SK-N-SH treated with all-trans-retinoic acid at 6 μM for 48 hours (cell line): ENCODE data around the gene EML6.

ENCODE experiments used
- ATAC-seq: fragments of 200-7000 bp; cut with Tn5 transposase; 3 replicates; pipeline ENCODE4 v1.9.1; 2020; ENCODE audit warnings: mild to moderate bottlenecking, moderate library complexity
- ARNTL ChIP-seq: fragments of 450-650 bp; formaldehyde crosslinking; IDR thresholded peaks from 2 replicates; pipeline ENCODE4 v1.5.0; 2020; ENCODE audit warnings: low read depth, mild to moderate bottlenecking, moderate library complexity, borderline replicate concordance
- BACH2 ChIP-seq: fragments of 250-450 bp; sonication (Bioruptor Pico); IDR thresholded peaks from 2 replicates; pipeline ENCODE4 v1.9.0; 2021; ENCODE audit warnings: mild to moderate bottlenecking, borderline replicate concordance
- CREB5 ChIP-seq: fragments of 250-450 bp; sonication (Bioruptor Pico); IDR thresholded peaks from 2 replicates; pipeline ENCODE4 v1.5.1; 2020; ENCODE audit warnings: low read depth, mild to moderate bottlenecking, moderate library complexity
- CSDC2 ChIP-seq: fragments of 250-450 bp; sonication (Bioruptor Pico); IDR thresholded peaks from 2 replicates; pipeline ENCODE4 v1.5.0; 2020; ENCODE audit warnings: mild to moderate bottlenecking, moderate library complexity
- CSRNP3 ChIP-seq: fragments of 250-450 bp; sonication (Bioruptor Pico); IDR thresholded peaks from 2 replicates; pipeline ENCODE4 v1.5.1; 2021; ENCODE audit warnings: mild to moderate bottlenecking, moderate library complexity
- ESRRG ChIP-seq: fragments of 250-450 bp; sonication (Bioruptor Pico); IDR thresholded peaks from 2 replicates; pipeline ENCODE4 v1.6.1; 2021; ENCODE audit warnings: mild to moderate bottlenecking
- GLIS3 ChIP-seq: fragments of 250-450 bp; sonication (Bioruptor Pico); IDR thresholded peaks from 2 replicates; pipeline ENCODE4 v1.5.0; 2020; ENCODE audit warnings: mild to moderate bottlenecking, moderate library complexity
- ISL1 ChIP-seq: fragments of 250-450 bp; sonication (Bioruptor Pico); IDR thresholded peaks from 2 replicates; pipeline ENCODE4 v2.1.2; 2022; ENCODE audit warnings: mild to moderate bottlenecking, moderate library complexity
- OSR1 ChIP-seq: fragments of 250-450 bp; sonication (Bioruptor Pico); IDR thresholded peaks from 2 replicates; pipeline ENCODE4 v1.8.0; 2022; ENCODE audit warnings: moderate library complexity, mild to moderate bottlenecking, inconsistent platforms
- PPARA ChIP-seq: fragments of 250-450 bp; sonication (Bioruptor Pico); IDR thresholded peaks from 2 replicates; pipeline ENCODE4 v1.5.0; 2020; ENCODE audit warnings: mild to moderate bottlenecking, borderline replicate concordance
- RARB ChIP-seq: fragments of 250-450 bp; sonication (Bioruptor Pico); IDR thresholded peaks from 2 replicates; pipeline ENCODE4 v1.8.0; 2021; ENCODE audit warnings: mild to moderate bottlenecking, moderate library complexity
- SNAI2 ChIP-seq: fragments of 250-450 bp; sonication (Bioruptor Pico); IDR thresholded peaks from 2 replicates; pipeline ENCODE4 v1.5.0; 2020; ENCODE audit warnings: mild to moderate bottlenecking, moderate library complexity
- TOX ChIP-seq: fragments of 250-450 bp; sonication (Bioruptor Pico); IDR thresholded peaks from 2 replicates; pipeline ENCODE4 v1.8.0; 2021; ENCODE audit warnings: mild to moderate bottlenecking, moderate library complexity, borderline replicate concordance
- TSHZ2 ChIP-seq: fragments of 250-450 bp; sonication (Bioruptor Pico); IDR thresholded peaks from 2 replicates; pipeline ENCODE4 v1.5.0; 2020; ENCODE audit warnings: mild to moderate bottlenecking, moderate library complexity
- ZC3H10 ChIP-seq: fragments of 250-450 bp; sonication (Bioruptor Pico); IDR thresholded peaks from 2 replicates; pipeline ENCODE4 v1.5.1; 2021; ENCODE audit warnings: mild to moderate bottlenecking, moderate library complexity
- ZFP3 ChIP-seq: fragments of 250-450 bp; sonication (Bioruptor Pico); IDR thresholded peaks from 2 replicates; pipeline ENCODE4 v1.5.0; 2020; ENCODE audit warnings: mild to moderate bottlenecking, moderate library complexity
- ZFP30 ChIP-seq: fragments of 450-650 bp; formaldehyde crosslinking; IDR thresholded peaks from 2 replicates; pipeline ENCODE4 v1.5.0; 2022; ENCODE audit warnings: mild to moderate bottlenecking, moderate library complexity
- ZNF565 ChIP-seq: fragments of 450-650 bp; formaldehyde crosslinking; conservative IDR thresholded peaks from 2 replicates; pipeline ENCODE4 v1.5.0; 2020; ENCODE audit warnings: low read depth, mild to moderate bottlenecking, moderate library complexity
- ZNF70 ChIP-seq: fragments of 450-650 bp; formaldehyde crosslinking; IDR thresholded peaks from 2 replicates; pipeline ENCODE4 v1.5.0; 2020; ENCODE audit warnings: mild to moderate bottlenecking, moderate library complexity
- ZNF8 ChIP-seq: fragments of 450-650 bp; formaldehyde crosslinking; IDR thresholded peaks from 2 replicates; pipeline ENCODE4 v1.5.0; 2020; ENCODE audit warnings: mild to moderate bottlenecking, moderate library complexity
- TF ChIP-seq, protein P1 (sequence below): fragments of 250-450 bp; sonication (Bioruptor Pico); IDR thresholded peaks from 2 replicates; pipeline ENCODE4 v1.8.0; 2020; ENCODE audit warnings: mild to moderate bottlenecking, moderate library complexity, borderline replicate concordance

Gene EML6

DNA sequence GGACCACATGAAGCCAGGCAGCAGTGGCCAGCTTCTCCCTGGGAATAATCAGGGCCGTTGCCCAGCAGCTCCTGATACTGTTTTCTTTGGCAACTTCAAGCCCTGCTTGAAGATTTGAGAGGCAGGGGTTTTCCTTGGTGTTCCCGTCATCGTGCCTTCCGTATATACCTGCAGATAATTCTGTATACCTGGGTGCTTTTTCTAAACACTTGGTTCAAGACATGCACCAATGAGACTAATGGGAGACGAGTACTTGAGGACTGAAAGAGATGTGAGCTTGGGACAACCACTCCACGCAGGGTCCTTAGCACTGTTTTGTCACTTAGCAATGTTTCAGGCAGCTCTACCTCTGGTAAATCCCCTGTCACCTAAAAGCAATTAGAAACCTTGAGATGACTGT lies 208.0 kb downstream of the EML6 start:
- ATAC-seq: no peak
- no peak for TF ChIP-seq ESRRG (CRISPR knock-in tag)
- TF ChIP-seq ZC3H10 (CRISPR knock-in tag): no peak
- TF ChIP-seq CSRNP3 (CRISPR knock-in tag): no peak
- TF ChIP-seq ZFP3 (CRISPR knock-in tag): no peak
- TF ChIP-seq ZFP30 (CRISPR knock-in tag): no peak
- no peak for TF ChIP-seq ZNF565 (CRISPR knock-in tag)
- no peak for TF ChIP-seq PPARA (CRISPR knock-in tag)
- no peak for TF ChIP-seq CSDC2
- no peak for TF ChIP-seq RARB (CRISPR knock-in tag)
- no peak for TF ChIP-seq ISL1 (CRISPR knock-in tag)
- TF ChIP-seq, protein P1, sequence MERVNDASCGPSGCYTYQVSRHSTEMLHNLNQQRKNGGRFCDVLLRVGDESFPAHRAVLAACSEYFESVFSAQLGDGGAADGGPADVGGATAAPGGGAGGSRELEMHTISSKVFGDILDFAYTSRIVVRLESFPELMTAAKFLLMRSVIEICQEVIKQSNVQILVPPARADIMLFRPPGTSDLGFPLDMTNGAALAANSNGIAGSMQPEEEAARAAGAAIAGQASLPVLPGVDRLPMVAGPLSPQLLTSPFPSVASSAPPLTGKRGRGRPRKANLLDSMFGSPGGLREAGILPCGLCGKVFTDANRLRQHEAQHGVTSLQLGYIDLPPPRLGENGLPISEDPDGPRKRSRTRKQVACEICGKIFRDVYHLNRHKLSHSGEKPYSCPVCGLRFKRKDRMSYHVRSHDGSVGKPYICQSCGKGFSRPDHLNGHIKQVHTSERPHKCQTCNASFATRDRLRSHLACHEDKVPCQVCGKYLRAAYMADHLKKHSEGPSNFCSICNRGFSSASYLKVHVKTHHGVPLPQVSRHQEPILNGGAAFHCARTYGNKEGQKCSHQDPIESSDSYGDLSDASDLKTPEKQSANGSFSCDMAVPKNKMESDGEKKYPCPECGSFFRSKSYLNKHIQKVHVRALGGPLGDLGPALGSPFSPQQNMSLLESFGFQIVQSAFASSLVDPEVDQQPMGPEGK: no peak
- TF ChIP-seq GLIS3: no peak
- no peak for TF ChIP-seq TOX
- TF ChIP-seq TSHZ2: no peak
- no peak for TF ChIP-seq OSR1 (CRISPR knock-in tag)
- no peak for TF ChIP-seq CREB5
- TF ChIP-seq ZNF8 (CRISPR knock-in tag): no peak

- TF ChIP-seq CSDC2: no peak
- no peak for ATAC-seq
Measured at GRCh38 chr2:54935389-54935788, 211.9 kb downstream of the EML6 start.

DNA sequence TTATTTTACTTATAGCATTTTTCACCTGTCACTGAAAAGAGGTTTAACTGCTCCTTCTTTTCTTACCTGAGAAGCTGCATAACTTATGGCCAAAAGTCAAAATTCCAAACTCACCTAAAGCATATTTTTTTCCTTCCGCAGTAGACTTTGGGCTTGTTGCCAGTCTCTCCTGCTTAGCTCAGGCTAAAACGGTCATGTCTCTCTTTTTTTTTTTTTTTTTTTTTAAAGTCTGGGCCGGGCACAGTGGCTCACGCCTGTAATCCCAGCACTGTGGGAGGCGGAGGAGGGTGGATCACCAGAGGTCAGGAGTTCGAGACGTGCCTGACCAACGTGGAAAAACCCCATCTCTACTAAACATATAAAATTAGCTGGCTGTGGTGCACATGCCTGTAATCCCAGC lies 213.3 kb downstream of the EML6 start:
- ATAC-seq: no peak

GRCh38 chr2:54939446-54940118 lies 216.1 kb downstream of the EML6 start:
- no peak for ATAC-seq
- no peak for TF ChIP-seq ZNF70 (CRISPR knock-in tag)
- no peak for TF ChIP-seq ARNTL (CRISPR knock-in tag)
- TF ChIP-seq CSDC2: no peak
- no peak for TF ChIP-seq TSHZ2
- TF ChIP-seq ZNF565 (CRISPR knock-in tag): no peak
- no peak for TF ChIP-seq GLIS3
- no peak for TF ChIP-seq BACH2 (CRISPR knock-in tag)
- no peak for TF ChIP-seq RARB (CRISPR knock-in tag)
- no peak for TF ChIP-seq SNAI2 (CRISPR knock-in tag)

More for the DNA sequence above, 213.3 kb downstream of the EML6 start:
- TF ChIP-seq TOX (no peak), ARNTL (CRISPR knock-in tag) (no peak), ISL1 (CRISPR knock-in tag) (no peak), ZNF8 (CRISPR knock-in tag) (no peak), RARB (CRISPR knock-in tag) (no peak), CSDC2 (no peak), ZC3H10 (CRISPR knock-in tag) (no peak)
- TF ChIP-seq, protein P1: no peak
- TF ChIP-seq, all 23 proteins: peak for 0
